Astrocyte (in vitro differentiated cells and primary cell): ENCODE results near the gene MARK4.

ENCODE experiments used
- EZH2 ChIP-seq: IDR thresholded peaks from 2 replicates; pipeline ENCODE4 v1.6.1; 2012; ENCODE audit warnings: mild to moderate bottlenecking, low read length, inconsistent platforms; ENCODE audit not compliant: insufficient read depth
- TF ChIP-seq, protein P1 (sequence below): IDR thresholded peaks from 2 replicates; pipeline ENCODE4 v1.5.1; 2011; ENCODE audit warnings: low read depth, mild to moderate bottlenecking, inconsistent platforms, low read length, moderate library complexity; ENCODE audit not compliant: insufficient read depth

DNA sequence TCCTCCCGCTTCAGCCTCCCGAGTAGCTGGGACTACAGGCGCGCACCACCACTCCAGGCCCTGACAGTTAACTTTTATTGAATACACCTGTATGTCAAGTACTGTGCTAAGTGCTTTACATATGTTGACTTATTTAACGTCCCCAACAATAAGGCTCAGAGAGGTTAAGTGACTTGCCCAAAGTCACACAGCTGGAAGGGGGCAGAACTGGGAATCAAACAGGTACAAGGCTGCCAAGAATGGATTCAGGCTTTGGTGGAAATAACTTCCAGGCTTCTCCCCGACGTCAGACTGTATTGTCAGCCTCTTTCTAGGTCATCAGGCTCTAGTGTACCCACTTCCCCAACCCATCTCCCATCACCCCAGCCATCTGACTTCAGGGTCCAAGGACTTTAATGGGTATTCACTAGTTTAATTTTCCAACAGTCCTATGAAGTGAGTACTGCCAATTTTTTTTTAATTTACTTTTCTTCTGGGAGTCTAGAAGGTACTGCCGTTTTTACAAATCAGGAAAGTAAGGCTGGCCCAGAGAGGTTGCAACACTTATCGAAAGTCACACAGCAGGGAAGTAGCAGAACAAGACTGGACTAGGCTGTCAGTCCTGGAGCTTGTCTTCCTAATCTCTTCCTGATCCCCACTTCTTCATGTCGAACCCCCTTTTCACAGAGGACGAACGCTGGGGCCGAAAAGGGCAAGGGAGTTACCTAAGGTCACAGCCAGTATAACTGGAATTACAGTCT is 76.5 kb downstream of the MARK4 start:
- TF ChIP-seq, protein P1, sequence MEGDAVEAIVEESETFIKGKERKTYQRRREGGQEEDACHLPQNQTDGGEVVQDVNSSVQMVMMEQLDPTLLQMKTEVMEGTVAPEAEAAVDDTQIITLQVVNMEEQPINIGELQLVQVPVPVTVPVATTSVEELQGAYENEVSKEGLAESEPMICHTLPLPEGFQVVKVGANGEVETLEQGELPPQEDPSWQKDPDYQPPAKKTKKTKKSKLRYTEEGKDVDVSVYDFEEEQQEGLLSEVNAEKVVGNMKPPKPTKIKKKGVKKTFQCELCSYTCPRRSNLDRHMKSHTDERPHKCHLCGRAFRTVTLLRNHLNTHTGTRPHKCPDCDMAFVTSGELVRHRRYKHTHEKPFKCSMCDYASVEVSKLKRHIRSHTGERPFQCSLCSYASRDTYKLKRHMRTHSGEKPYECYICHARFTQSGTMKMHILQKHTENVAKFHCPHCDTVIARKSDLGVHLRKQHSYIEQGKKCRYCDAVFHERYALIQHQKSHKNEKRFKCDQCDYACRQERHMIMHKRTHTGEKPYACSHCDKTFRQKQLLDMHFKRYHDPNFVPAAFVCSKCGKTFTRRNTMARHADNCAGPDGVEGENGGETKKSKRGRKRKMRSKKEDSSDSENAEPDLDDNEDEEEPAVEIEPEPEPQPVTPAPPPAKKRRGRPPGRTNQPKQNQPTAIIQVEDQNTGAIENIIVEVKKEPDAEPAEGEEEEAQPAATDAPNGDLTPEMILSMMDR, result no peak
- no peak for TF ChIP-seq EZH2
